Activated CD4-positive, CD25-positive, alpha-beta regulatory T cell treated with anti-CD3 and anti-CD28 coated beads, Interleukin-2, amount 50 U/mL, for 16 hours (primary cell): ENCODE results near the gene SERPINA6.
"Not testable (repeated sequence)": the region's sequence is repeated elsewhere in the genome, so short reads cannot be mapped to it uniquely, and the experiment has no call there.

Experiments
- DNase-seq: peaks from one replicate; pipeline ENCODE4 v3.0.0-alpha.2; 2020; ENCODE audit warnings: low read depth, low spot score

SERPINA6 gene

DNA sequence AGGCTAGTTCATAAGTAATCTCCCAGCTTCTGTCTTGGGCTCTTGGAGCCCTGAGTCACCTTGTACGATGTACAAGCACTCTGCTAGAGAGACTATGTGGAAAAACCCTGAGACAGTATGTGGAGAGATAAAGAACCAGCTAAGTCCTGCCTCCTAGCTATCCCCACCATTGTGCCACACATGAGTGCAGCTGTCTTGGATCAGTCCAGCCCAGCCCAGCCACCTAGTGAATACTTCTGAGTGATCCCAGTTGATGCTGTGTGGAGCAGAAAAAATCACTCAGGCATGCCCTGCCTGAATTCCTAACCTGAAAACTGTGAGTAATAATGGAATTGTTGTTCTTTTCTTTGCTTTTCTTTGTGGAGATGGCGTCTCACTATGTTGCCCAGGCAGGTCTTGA, 5.1 kb upstream of the SERPINA6 start:
- DNase-seq: no peak

DNA sequence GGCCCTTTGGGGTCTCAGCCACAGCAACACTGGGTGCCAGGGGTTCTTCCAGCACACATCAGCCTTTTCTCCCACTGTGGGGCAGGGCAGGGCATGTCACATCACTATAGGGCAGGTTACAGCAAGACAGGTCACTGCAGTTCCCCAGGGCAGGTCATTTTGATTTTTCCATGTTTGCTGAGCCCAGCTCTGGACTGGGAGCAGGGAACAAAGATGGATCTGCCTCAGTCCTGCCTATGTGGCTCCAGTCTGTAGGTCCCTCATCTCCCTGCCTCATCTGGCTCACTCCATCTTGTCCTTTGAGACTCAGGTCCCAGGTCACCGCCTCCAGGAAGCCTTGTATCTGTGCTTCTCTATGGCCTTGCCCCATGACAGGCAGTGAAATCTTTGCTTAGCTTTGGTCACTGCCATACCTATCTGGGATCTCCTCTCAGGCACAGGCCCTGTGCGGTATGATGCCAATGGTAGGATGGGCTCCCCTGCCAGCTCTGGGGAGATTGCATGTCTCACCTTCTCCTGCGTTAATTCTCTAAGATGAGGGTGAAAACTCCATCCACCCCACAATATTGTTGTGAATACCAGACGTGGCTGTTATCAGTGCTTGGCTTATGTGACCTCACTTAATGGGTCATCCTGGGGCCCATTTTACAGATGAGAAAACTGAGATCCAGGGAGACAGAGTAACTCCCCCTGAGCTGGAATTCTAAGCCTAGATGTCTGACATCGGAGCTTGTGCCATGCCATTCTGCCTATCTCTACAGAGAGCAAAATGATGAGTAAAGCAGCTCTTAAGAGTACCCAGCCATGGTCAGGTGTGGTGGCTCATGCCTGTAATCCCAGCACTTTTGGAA, 1.5 kb downstream of the SERPINA6 start:
- no peak for DNase-seq

DNA sequence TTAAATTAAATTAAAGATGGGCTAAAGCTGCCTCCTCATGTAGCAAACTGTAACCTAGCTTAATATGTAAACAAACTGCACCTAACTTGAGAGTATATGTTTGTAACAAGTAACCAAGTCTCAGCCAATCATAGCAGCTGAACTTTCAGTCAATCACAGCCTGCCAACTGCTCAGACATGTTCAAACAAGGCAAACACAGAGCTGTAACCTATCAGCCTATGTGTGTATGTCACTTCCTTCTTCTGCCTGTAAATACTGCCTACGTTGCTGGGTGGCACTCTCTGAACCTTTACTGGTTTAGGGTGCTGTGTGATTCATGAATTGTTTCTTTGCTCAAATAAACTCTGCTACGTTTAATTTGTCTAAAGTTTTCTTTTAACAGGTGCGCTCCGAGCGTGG, 2.9 kb downstream of the SERPINA6 start:
- no peak for DNase-seq

DNA sequence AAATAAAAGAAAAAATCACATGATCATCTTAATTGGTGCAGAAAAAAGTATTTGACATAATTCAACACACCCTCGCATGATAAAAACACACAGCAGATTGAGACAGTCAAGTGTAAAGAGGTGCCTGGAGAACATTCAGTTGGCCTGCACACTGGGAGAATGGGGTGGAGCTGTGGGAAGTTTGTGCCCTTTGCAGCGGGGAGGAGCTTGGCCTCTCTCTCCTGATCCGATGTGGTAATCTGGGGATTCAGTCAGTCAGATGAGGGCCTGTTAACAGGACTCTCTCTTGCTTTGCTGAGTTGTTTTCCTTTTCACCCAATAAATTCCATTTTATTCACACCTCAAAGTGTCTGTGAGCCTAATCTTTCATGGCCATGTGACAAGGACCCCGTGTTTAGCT, 5.9 kb downstream of the SERPINA6 start:
- no peak for DNase-seq

DNA sequence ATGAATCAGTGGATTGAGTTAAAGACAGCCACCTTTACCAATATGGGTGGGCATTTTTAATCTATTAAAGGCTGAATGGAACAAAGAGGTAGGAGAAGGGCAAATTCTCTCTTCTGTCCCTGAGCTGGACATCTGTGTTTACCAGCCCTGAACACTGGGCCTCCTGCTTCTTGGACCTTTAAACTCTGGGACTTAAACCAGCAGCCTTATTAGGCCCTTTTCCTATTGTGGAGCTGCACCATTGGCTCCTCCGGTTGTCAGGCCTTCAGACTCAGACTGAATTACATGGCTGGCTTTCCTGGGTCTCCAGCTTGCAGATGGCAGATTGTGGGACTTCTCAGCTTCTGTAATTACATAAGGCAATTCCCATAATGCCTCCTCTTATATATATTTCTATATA, 6.4 kb downstream of the SERPINA6 start:
- no peak for DNase-seq

DNA sequence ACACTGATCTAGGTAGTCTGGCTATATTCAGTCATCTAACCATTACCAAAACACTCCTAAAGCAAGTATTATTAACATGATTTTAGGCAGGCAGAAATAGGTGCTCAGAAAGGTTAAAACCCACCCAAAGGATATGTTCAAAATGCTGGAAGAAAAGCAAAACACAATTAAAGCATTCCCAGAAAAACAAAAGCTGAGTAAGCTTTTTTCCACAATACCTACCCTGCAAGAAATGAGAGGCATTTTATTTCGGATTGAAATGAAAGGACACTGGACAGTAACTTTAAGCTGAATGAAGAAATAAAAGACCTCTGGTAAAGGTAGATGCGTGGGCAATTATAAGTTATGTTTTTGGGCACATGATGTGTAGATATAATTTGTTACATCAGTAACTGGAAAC, 8.2 kb downstream of the SERPINA6 start:
- no peak for DNase-seq

DNA sequence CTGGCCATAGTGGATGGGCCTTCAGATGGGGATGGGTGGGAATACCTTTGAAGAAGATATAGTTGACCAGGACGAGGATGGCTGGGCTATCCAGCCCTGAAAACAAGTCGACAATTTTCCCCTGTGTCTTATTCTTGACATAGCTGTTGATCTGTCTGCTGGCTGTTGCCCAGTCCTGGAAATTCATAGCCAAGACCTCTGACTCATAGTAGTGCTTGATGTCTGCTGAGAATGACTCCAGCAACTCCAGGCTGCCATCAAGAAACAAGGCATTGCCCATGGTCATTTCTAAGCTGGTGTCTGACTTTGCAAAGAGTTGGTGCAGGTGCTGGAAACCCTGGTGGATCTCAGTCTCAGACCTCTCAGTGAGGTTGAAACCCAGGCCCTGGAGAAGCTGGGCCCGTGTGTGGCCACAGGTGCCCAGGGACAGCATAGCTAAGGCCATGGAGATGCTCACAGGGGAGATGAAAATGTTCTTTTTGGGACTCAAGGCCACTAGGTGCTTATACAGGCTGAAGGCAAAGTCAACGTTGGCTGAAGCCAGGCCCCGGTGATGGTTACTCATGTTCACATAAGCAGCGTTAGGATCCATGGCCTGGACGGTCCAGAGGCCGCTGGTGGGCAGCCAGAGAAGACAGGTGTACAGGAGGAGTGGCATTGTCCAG, 9.0 kb downstream of the SERPINA6 start:
- no peak for DNase-seq

DNA sequence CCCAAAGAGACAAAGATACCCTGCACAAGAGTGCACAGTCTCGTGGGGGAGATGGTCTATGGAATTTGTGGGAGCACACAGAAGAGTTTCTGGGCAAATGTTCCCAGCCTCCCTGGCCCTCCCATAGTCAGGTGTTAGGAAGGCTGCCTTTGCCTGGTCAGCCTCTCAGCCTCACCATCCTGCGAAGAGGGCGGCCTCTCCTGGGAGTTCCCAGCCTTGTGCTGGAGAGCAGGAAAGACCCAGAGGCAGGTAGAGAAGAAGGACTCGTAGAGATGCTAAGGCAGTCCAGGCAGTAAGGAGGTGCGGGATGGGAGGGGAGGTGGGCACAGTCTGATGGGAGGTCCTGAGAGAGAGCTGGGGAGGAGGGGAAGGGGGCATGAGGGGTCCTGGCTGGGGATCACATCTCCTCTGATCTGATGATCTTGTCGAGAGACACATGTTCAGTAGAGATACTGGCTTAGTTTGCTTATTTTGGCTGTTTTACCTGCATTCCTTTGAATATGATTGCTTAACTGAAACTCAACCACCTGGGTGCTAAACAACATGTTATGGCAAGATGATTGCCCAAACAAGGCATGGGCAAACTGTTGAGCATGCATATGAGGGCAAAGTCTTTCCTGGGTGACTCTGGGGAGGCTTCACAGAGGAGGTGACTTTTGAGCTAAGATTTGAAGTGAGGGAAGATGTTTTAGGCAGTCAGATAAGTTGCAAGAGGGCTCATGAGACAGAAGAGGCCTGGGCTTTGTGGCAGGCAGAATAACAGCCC, 10.5 kb downstream of the SERPINA6 start:
- no peak for DNase-seq

DNA sequence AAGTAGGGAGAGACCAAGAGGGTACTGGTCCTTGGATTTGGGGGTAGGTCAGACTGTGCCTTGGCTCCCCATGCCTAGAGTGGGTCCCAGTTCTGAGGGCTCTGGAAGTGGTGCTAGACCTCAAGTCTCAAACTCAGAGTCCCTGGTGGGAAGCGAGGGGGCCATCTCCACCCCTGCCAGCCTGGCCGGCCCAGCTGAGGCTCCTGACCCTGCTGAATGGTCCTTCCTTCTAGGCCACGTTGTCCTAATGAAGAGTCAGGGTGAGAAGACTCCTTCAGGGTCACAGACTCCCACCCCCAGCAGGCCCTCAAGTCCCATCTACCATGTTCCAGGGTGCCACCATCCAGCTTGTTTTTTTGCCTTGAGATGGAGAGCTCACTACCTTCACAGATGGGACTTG, 12.9 kb downstream of the SERPINA6 start:
- DNase-seq: no peak

DNA sequence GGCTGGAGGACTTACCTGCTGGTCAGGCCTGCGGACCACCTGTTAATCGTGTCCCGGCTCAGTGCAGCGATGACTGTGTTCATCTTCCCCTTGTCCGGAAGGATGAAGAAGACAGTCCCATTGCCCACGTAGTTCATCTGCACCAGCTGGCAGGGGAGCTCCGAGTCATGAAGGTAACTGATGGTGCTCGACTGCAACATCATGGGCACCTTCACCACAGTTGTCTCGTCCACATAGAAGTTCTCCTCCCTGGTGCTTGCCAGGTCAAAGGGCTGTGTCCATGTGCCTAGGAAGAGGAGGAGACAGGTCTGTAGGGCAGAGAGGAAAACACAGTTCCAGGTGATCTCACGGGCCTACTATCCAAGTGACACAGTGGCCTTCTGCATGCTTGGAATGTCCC, 13.4 kb downstream of the SERPINA6 start:
- DNase-seq: no peak

DNA sequence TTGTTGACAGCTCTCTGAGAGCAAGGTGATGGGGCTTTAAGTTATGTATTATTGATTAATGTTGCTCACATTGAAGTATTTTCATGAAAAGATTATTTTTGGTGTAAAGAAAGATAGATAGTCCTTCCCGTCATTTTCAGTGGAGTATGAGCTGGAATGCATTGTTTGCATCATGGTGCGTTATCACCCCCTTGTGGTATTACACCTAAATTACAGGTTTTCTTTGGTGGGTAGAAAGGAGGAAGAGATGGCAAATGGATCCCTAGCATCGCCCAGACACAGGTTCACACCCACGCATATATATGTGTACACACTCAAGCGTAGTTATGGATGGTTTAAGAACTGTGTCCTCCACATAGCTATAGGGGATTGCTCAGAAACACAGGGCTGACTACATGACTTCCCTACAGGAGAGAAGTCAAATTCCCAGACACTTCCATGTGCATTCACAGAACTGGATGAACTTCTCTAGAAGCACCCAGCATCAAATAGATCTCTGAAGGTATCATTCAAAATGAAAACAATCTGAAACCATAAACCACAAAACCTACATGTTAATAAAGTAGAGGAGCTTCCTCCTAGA, 15.6 kb downstream of the SERPINA6 start:
- no peak for DNase-seq

DNA sequence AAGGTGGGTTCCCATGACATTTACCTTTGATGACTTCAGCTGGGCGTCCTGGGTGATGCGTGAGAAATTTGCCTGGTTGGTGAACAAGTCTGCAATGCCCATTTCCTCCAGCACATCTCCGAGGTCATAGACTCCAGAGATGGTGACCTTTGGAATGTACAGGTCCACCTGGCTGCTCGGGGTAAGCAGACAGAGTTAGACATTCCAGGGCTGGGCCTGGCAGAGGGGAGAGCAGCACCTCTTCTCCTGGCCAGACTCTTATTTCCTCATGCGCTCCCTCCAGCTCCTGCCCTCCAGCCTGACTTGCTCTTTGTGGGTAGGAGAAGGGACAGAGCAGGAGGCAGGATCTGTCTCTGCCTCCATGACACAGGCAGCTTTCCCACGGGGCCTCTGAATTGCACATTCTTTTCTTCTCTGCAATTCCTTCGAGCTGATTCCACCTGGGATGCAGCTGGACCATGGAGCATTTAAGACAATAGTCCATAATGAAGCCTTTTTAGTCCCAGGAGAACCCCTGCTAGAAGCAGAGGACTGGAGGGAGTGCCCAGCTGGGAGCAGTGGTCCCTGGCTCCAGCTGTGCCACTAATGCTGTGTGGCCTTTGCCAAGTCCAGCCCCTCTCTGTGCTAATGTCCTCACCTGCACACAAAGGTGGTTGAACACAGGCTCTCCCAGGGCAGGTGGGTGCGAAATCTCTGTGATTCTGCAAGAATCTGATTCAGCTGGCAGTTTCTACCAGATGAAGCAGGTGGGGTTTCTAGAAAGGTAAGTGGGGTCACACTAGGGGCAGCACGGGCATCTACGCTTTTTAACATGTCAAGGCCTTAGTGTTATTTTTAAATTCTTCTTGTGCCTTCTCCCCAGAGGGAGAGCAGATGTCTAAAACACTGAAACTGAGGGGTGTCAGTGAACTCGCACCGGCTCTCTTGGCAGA, 16.8 kb downstream of the SERPINA6 start:
- no peak for DNase-seq

DNA sequence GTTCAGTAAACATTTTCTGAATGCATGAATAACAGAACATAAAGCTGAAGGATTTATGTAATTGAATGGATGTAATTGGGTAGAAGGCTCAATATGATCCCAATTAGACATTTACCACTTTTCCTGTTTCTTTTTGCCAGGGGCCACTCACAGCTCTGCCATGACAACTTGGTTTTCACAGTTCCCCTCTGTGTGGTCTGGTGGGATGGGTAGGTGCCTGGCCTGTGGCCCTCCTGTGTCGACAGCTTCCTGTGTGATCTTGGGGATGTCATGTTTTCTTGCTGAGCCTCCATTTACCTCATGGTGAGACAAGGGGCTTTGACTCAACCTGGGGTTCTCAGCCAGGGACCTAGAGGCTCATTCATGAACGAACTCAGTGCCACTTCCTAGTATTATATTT, 17.5 kb downstream of the SERPINA6 start:
- DNase-seq: no peak

DNA sequence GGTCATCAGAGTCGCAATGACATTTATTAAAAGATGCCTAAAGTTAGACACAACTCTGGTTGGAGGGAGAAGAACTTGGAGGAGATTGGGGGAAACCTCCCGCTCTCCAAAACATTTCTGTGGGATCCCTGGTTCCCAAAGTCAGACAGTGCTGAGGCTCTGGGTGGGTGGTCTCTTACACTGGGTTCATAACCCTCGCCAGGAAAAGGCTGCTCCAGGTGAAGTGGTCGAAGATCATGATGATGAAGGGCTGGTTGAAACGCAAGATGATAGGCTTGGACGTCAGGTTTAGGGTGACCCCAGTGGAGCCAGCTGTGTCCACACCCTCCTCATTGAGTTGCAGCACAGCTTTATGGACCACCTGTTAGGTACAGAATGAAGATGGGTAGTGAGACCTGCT, 18.9 kb downstream of the SERPINA6 start:
- DNase-seq: no peak

DNA sequence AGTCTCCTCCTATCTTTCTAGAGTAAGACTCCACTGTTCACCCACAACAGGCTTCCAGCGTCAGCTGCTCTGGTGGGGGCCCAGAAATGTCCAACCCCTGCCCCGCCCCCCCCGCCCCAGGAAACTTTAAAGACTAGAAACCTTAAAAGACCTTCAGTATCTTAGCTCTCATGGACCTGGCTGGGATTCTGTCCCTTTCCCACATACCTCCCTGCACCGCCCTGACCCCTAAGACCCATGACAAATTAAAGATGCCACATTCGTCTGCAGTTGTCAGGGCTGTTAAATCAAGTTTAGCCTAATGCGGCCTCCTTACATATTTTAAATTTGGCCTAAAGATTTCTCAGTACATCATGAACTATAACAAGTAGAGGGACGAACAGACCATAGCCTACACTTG, 20.0 kb downstream of the SERPINA6 start:
- no peak for DNase-seq

DNA sequence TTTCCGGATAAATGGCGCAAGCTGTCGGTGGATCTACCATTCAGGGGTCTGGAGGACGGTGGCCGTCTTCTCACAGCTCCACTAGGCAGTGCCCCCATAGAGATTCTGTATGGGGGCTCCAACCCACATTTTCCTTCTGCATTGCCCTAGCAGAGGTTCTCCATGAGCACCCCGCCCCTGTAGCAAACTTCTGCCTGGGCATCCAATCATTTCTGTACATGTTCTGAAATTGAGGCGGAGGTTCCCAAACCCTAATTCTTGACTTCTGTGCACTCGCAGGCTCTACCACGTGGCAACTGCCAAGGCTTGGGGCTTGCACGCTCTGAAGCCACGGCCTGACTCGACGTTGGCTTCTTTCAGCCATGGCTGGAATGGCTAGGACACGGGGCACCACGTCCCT, 25.0 kb downstream of the SERPINA6 start:
- no peak for DNase-seq

DNA sequence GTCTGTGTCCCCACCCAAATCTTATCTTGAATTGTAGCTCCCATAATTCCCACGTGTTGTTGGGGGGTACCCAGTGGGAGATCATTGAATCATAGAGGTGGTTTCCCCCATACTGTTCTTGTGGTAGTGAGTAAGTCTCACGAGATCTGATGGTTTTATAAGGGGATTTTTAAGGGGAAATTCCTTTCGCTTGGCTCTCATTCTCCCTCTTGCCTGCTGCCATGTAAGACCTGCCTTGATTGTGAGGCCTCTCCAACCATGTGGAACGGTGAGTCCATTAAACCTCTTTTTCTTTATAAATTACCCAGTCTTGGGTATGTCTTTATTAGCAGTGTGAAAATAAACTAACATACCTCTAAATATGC, 27.0 kb downstream of the SERPINA6 start:
- DNase-seq: not testable (repeated sequence)

DNA sequence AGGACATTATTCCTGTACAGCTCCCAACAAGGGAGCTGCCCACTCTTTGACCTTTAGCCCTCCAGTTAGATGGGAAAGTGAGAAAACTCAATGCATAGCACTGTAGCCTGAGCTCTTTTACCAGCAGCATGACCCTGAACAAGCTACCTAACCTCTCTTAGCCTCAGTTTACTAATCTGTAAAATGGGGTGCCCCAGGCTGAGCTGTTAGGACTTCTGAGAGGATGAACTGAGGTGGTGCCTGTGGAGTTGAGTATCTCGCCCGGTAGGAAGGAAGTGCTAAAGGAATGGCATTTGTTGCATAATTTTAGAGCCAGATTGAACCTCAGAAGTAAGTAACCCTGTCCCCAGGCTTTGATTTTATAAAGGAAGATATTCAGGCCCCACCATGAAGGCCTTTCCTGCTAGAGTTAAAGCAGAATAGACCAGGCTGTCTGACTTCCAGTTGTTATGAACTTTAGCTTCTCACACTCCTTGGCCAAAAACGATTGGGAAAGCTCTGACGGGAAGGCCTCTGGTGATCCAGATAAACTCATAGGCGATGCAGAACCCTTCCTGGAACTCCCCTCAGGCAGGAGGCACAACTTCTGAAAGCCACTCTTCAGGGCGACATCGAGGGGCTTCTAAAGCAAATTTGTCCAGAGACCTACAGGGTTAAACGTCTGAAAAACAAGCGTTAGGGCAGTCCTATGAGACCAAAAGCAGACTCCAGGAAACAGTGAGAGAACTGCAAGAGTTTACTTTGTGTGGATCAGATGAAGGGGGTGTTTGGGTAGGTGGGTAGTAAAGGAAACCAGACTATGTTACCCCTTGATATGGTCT, 27.6 kb downstream of the SERPINA6 start:
- no peak for DNase-seq

DNA sequence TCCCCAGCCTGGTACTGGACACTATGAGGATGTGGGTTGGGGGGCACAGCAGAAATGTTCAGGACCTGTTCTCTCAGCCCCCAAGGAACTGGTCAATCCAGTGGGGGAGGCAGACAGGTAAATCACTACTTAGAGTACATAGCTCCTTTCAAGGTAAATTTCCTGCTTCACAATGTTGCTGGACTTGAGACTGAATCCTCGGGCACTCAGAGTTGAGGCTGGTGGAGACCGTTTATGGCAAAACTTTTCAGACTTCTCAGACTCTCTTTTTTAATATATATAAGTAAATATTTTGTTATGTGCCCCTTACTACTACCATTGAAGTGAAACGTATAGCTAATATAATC, 29.6 kb downstream of the SERPINA6 start:
- no peak for DNase-seq

DNA sequence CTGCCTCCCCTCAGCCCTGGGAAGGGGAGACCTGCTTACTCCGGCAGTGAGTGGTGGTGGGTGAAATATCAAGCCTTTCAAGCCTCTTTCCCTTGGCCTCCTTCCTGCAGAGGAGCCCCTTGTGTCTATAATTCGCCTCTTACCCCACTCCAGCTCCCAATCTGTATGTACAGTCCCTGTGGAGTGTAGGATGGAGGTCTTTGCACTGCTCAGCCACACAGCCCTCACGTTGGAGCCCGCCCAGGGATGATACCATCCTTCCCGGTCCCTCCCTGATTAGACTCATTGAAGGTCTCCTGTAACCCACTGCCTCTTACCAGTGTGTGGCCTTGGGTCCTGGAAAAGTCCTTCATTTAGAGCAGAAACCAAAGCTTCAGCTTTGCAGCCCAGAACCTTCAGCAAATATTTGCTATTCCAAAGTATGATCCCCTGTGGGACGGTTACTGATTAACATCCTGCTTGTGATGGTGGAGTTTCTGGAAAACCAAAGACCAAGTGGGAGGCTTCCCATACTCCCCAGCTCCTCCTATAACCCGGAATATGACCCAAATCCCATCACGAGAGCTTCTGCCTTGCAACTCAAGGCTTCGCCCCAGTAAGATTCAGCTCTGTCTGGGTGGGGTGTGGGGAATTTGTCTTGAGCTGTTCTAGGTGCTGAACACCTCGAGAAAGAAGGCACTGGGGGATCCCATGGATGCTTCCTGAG, 30.1 kb downstream of the SERPINA6 start, which contains the start of gene SERPINA10:
SERPINA10 (minus strand) TSS at position 397 of the 706 bp plus-strand sequence. CDS start 2,675 bp downstream, outside the sequence.
- no peak for DNase-seq
